ENCODE data around the gene FBXW12. TPM values are rescaled to one million over a fixed set of nuclear protein-coding genes. Genes with fewer than 3 reads are reported as not detected.

Gene FBXW12
- total and polyA plus RNA-seq, 3 donors from 2014 or later, result 0.81 to 2.0 (median 0.98) TPM

GRCh38 chr3:48367201-48367600 is 4.8 kb upstream of the FBXW12 start:
- H3K27ac ChIP-seq, result no peak overlapping the region
- H3K4me3 ChIP-seq, result no peak overlapping the region
- no peak for DNase-seq
- no peak for TF ChIP-seq POLR2A (IDR thresholded peaks at IDR 0.05)
- no peak for TF ChIP-seq CTCF (IDR thresholded peaks at IDR 0.05)
- intact Hi-C loops (cut with DNase I; ENCODE audit: low total_unique reads), result no loop called here
- no peaks in the 10 kb centered on the region for H3K36me3 ChIP-seq (ENCODE audit: low read depth, missing control alignments)
- no peaks in the 10 kb centered on the region for H3K4me1 ChIP-seq
- no peaks in the 10 kb centered on the region for H3K27me3 ChIP-seq
- H3K9me3 ChIP-seq, result no peaks in the 10 kb centered on the region

GRCh38 chr3:48369693-48370332 is 2.2 kb upstream of the FBXW12 start:
- no peaks in the 10 kb centered on the region for H3K27me3 ChIP-seq
- H3K4me3 ChIP-seq, result no peak overlapping the region
- no peak for TF ChIP-seq CTCF (IDR thresholded peaks at IDR 0.05)
- no peak for TF ChIP-seq POLR2A (IDR thresholded peaks at IDR 0.05)
- no peak overlapping the region for H3K27ac ChIP-seq
- 73 to 76% methylated on average over 7 of the region's 7 CpGs for WGBS, 2 donors
- H3K4me1 ChIP-seq, result peaks cover 6% of the 10 kb centered on the region
- H3K36me3 ChIP-seq (ENCODE audit: low read depth, missing control alignments), result no peaks in the 10 kb centered on the region
- no peaks in the 10 kb centered on the region for H3K9me3 ChIP-seq
- intact Hi-C loops (cut with DNase I; ENCODE audit: low total_unique reads), result no loop called here
- DNase-seq, result no peak

GRCh38 chr3:48370333-48370713 is 1.7 kb upstream of the FBXW12 start:
- TF ChIP-seq CTCF (IDR thresholded peaks at IDR 0.05) (no peak), POLR2A (IDR thresholded peaks at IDR 0.05) (no peak)
- H3K27me3 ChIP-seq, result no peaks in the 10 kb centered on the region
- intact Hi-C loops (cut with DNase I; ENCODE audit: low total_unique reads), result no loop called here
- no peak for DNase-seq
- peaks cover 6% of the 10 kb centered on the region for H3K4me1 ChIP-seq
- H3K36me3 ChIP-seq (ENCODE audit: low read depth, missing control alignments), result no peaks in the 10 kb centered on the region
- no peaks in the 10 kb centered on the region for H3K9me3 ChIP-seq
- no peak overlapping the region for H3K4me3 ChIP-seq
- H3K27ac ChIP-seq, result no peak overlapping the region
- WGBS, 2 donors, result 81 to 89% methylated on average over 7 of the region's 7 CpGs

- H3K27ac ChIP-seq, result no peak overlapping the region
- intact Hi-C loops (cut with DNase I; ENCODE audit: low total_unique reads), result no loop called here
- peaks cover 6% of the 10 kb centered on the region for H3K4me1 ChIP-seq
- no peak for DNase-seq
- no peak overlapping the region for H3K4me3 ChIP-seq
- no peaks in the 10 kb centered on the region for H3K9me3 ChIP-seq
- no peaks in the 10 kb centered on the region for H3K36me3 ChIP-seq (ENCODE audit: low read depth, missing control alignments)
- no peaks in the 10 kb centered on the region for H3K27me3 ChIP-seq
- WGBS, 2 donors, result 85 to 89% methylated on average over 7 of the region's 7 CpGs
- TF ChIP-seq POLR2A (IDR thresholded peaks at IDR 0.05) (no peak), CTCF (IDR thresholded peaks at IDR 0.05) (no peak)
Measured at GRCh38 chr3:48372377-48372770, 355 bp downstream of the FBXW12 start.

- DNase-seq, result no peak
Measured at GRCh38 chr3:48372862-48373435, 930 bp downstream of the FBXW12 start.

More at GRCh38 chr3:48372862-48373435, 930 bp downstream of the FBXW12 start:
- no peaks in the 10 kb centered on the region for H3K9me3 ChIP-seq
- TF ChIP-seq POLR2A (IDR thresholded peaks at IDR 0.05), result no peak
- TF ChIP-seq CTCF (IDR thresholded peaks at IDR 0.05), result no peak
- no peaks in the 10 kb centered on the region for H3K27me3 ChIP-seq
- no peak overlapping the region for H3K27ac ChIP-seq
- no peak overlapping the region for H3K4me3 ChIP-seq
- no peaks in the 10 kb centered on the region for H3K36me3 ChIP-seq (ENCODE audit: low read depth, missing control alignments)
- WGBS, 2 donors, result 71 to 75% methylated on average over 5 of the region's 5 CpGs
- intact Hi-C loops (cut with DNase I; ENCODE audit: low total_unique reads), result no loop called here
- H3K4me1 ChIP-seq, result peaks cover 6% of the 10 kb centered on the region

Data from testis (tissue), 3 donors.